Epithelial cell of prostate (primary cell): Measurements from ENCODE around the gene ETS1.

Experiments
- DNase-seq: peaks from one replicate; pipeline ENCODE4 v3.0.0-alpha.2; 2011; ENCODE audit warnings: low read depth, low spot score
- H3K27ac ChIP-seq: fragments of 450-650 bp; 2 replicates; pipeline ENCODE4 v1.5.1; 2017; ENCODE audit warnings: mild to moderate bottlenecking

The ETS1 gene

GRCh38 chr11:128493570-128493965, 93.8 kb downstream of the ETS1 start:
- DNase-seq, result no peak
- peak overlapping the region; percentile 26 for H3K27ac ChIP-seq

GRCh38 chr11:128492903-128493569, 94.3 kb downstream of the ETS1 start:
- no peak for DNase-seq
- H3K27ac ChIP-seq, result peak overlapping the region; percentile 26

GRCh38 chr11:128492461-128492860, 94.9 kb downstream of the ETS1 start:
- no peak for DNase-seq
- peak overlapping the region; percentile 26 for H3K27ac ChIP-seq

- no peak for DNase-seq
- peak overlapping the region; percentile 26 for H3K27ac ChIP-seq
Measured at GRCh38 chr11:128491195-128491936, 96.0 kb downstream of the ETS1 start.

- DNase-seq, result no peak
- no peak overlapping the region for H3K27ac ChIP-seq
Measured at GRCh38 chr11:128490092-128490491, 97.3 kb downstream of the ETS1 start.

GRCh38 chr11:128488471-128488870, 98.9 kb downstream of the ETS1 start:
- H3K27ac ChIP-seq, result no peak overlapping the region
- no peak for DNase-seq

- DNase-seq, result no peak
- no peak overlapping the region for H3K27ac ChIP-seq
Measured at GRCh38 chr11:128487978-128488377, 99.4 kb downstream of the ETS1 start.

GRCh38 chr11:128484172-128484571, 103.2 kb downstream of the ETS1 start:
- DNase-seq, result no peak
- no peak overlapping the region for H3K27ac ChIP-seq

- H3K27ac ChIP-seq, result no peak overlapping the region
Measured at GRCh38 chr11:128483211-128483788, 104.1 kb downstream of the ETS1 start.

GRCh38 chr11:128482512-128483191, 104.7 kb downstream of the ETS1 start:
- no peak for DNase-seq
- H3K27ac ChIP-seq, result no peak overlapping the region

More at GRCh38 chr11:128483211-128483788, 104.1 kb downstream of the ETS1 start:
- DNase-seq, result no peak

- no peak overlapping the region for H3K27ac ChIP-seq
- no peak for DNase-seq
Measured at GRCh38 chr11:128482092-128482491, 105.3 kb downstream of the ETS1 start.

- no peak for DNase-seq
- H3K27ac ChIP-seq, result no peak overlapping the region
Measured at GRCh38 chr11:128481135-128481534, 106.2 kb downstream of the ETS1 start.

- no peak overlapping the region for H3K27ac ChIP-seq
- DNase-seq, result no peak
Measured at GRCh38 chr11:128480665-128481064, 106.7 kb downstream of the ETS1 start.

- no peak for DNase-seq
- H3K27ac ChIP-seq, result no peak overlapping the region
Measured at GRCh38 chr11:128480066-128480465, 107.3 kb downstream of the ETS1 start.

GRCh38 chr11:128479144-128479543, 108.2 kb downstream of the ETS1 start:
- no peak for DNase-seq
- no peak overlapping the region for H3K27ac ChIP-seq

GRCh38 chr11:128478305-128478704, 109.1 kb downstream of the ETS1 start:
- H3K27ac ChIP-seq, result no peak overlapping the region
- no peak for DNase-seq

GRCh38 chr11:128477811-128478210, 109.5 kb downstream of the ETS1 start:
- DNase-seq, result no peak
- no peak overlapping the region for H3K27ac ChIP-seq

GRCh38 chr11:128477278-128477677, 110.1 kb downstream of the ETS1 start:
- H3K27ac ChIP-seq, result no peak overlapping the region

GRCh38 chr11:128476729-128477128, 110.6 kb downstream of the ETS1 start:
- DNase-seq, result no peak
- H3K27ac ChIP-seq, result no peak overlapping the region

More at GRCh38 chr11:128477278-128477677, 110.1 kb downstream of the ETS1 start:
- DNase-seq, result no peak

GRCh38 chr11:128476049-128476448, 111.3 kb downstream of the ETS1 start:
- no peak for DNase-seq

More at GRCh38 chr11:128476049-128476448, 111.3 kb downstream of the ETS1 start:
- no peak overlapping the region for H3K27ac ChIP-seq
